Choroid plexus epithelial cell (primary cell): Measurements from ENCODE around the gene RHBDF2.

Experiments
- DNase-seq: peaks from one replicate; pipeline ENCODE4 v3.0.0-alpha.2; 2010; ENCODE audit warnings: low read depth
- H3K4me3 ChIP-seq: 2 replicates; pipeline ENCODE4 v1.5.1; 2011; ENCODE audit warnings: low read depth, mild to moderate bottlenecking, control low read depth, low read length, moderate library complexity
- CTCF ChIP-seq: conservative IDR thresholded peaks from 2 replicates; pipeline ENCODE4 v1.5.1; 2011; ENCODE audit warnings: low read depth, mild to moderate bottlenecking, control low read depth, inconsistent platforms, low read length, moderate library complexity

RHBDF2 gene

DNA sequence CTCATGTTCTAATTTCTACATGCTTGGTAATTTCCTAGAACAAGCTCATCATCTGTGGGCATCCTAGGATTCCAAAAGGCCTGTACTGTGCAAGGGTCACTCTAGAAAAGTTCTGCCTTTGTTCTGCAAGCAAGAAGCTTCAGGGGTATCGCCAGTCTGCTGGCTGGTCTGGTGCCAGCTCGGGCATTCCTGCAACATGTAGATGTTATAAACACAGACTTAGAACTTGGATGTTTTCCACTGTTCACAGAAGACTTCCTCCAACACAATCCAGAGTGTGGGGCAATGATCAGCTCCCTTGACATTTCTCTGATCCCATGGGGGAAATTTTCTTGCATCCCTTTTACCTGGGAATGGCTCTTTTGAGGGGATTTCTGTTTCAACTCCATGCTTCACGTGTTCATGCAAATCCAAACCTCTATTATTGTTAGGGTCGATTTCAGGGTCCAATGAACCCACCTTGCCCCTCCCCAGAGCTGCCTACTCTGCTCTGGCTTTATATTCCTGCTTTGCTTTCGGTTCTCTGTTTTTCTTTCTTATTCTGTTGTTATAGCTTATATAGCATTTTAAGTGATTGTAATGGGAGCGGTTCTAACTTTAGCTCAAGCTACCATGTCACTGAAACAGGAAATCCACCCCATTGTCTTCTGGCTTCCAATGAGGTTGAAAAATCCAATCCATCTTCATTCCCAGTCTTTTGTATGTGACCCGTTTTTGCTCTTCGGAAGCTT, 73.6 kb downstream of the RHBDF2 start:
- peak; percentile 63 for DNase-seq
- TF ChIP-seq CTCF, result no peak
- no peak overlapping the region for H3K4me3 ChIP-seq

- no peak for DNase-seq
- H3K4me3 ChIP-seq, result no peak overlapping the region
- TF ChIP-seq CTCF, result no peak
These were observed 74.4 kb downstream of the RHBDF2 start for GRCh38 chr17:76426853-76427252.

GRCh38 chr17:76422860-76423259, 78.4 kb downstream of the RHBDF2 start:
- H3K4me3 ChIP-seq, result no peak overlapping the region
- DNase-seq, result no peak
- TF ChIP-seq CTCF, result no peak

DNA sequence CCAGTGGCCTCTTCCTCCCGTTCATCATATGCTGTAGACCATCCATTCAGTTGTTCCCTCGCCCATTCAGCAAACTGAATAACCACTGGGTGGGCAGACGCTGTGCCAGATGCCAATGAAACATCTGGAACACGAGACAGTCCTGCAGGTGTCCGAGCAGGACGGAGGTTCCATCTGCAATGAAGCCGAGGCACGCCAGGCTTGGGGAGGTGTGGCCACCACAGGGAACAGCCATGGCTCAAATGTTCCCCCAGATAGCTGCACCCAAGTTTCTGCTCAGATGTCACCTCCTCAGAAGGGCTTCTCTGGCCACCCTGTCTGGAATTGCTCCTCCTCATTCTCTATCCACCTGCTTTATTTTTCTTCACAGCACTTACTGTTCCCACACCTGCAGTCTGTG, 78.8 kb downstream of the RHBDF2 start:
- H3K4me3 ChIP-seq, result no peak overlapping the region
- DNase-seq, result no peak
- TF ChIP-seq CTCF, result no peak

GRCh38 chr17:76421044-76421407, 80.2 kb downstream of the RHBDF2 start:
- TF ChIP-seq CTCF, result no peak
- no peak overlapping the region for H3K4me3 ChIP-seq
- DNase-seq, result peak; percentile 28
